Esophagus muscularis mucosa (tissue), 4 donors: ENCODE results near the gene BMP8A. TPM values are rescaled to one million over a fixed set of nuclear protein-coding genes. Genes with fewer than 3 reads are reported as not detected.
"Not testable (repeated sequence)": the region's sequence is repeated elsewhere in the genome, so short reads cannot be mapped to it uniquely, and the experiment has no call there.

Experiments
- DNase-seq: peaks from one replicate; pipeline ENCODE4 v3.0.0-alpha.2; 2017; ENCODE audit errors: extremely low spot score
- H3K27ac ChIP-seq, 4 donors: fragments of 200-600 bp; sonication (generic); replicated peaks in 1 of 4; 1 replicate in 3 of 4; 2 replicates in 1 of 4; pipeline ENCODE4 v1.5.1; 2016 to 2019; ENCODE audit warnings: mild to moderate bottlenecking in 1 of 4
- H3K27me3 ChIP-seq, 4 donors: fragments of 200-600 bp; sonication (generic); one replicate each; pipeline versions ENCODE4 v1.5.1 to v1.6.0; 2016 to 2019
- H3K36me3 ChIP-seq, 4 donors: fragments of 200-600 bp; sonication (generic); one replicate each; pipeline ENCODE4 v1.5.1; 2016 to 2019
- H3K4me1 ChIP-seq, 4 donors: fragments of 200-600 bp; sonication (generic); one replicate each; pipeline ENCODE4 v1.5.1; 2016 to 2019
- H3K4me3 ChIP-seq, 4 donors: fragments of 200-600 bp; sonication (generic); 1 replicate in 2 of 4; 2 replicates in 2 of 4; pipeline ENCODE4 v1.5.1; 2016 to 2019; ENCODE audit warnings: mild to moderate bottlenecking in 4 of 4, moderate library complexity in 1 of 4
- H3K9me3 ChIP-seq, 4 donors: fragments of 200-600 bp; sonication (generic); 1 replicate in 3 of 4; 2 replicates in 1 of 4; pipeline ENCODE4 v1.5.1; 2016 to 2019
- CTCF ChIP-seq, 3 experiments: fragments of 200-600 bp in 2 of 3; fragments of 450-650 bp in 1 of 3; sonication (generic) in 2 of 3; IDR thresholded peaks; one replicate each; pipeline ENCODE4 v1.5.1; 2017 to 2019; ENCODE audit warnings: antibody characterized with exemption in 3 of 3, mild to moderate bottlenecking in 2 of 3, moderate library complexity in 1 of 3
- EP300 ChIP-seq: sonication (generic); formaldehyde crosslinking; IDR thresholded peaks from one replicate; pipeline ENCODE4 v1.6.1; 2017; ENCODE audit warnings: antibody characterized with exemption
- POLR2A ChIP-seq: fragments of 450-650 bp; IDR thresholded peaks from one replicate; pipeline ENCODE4 v1.6.1; 2017; ENCODE audit warnings: antibody characterized with exemption, moderate library complexity, mild to moderate bottlenecking, low read depth
- POLR2AphosphoS5 ChIP-seq, 2 donors: sonication (generic); formaldehyde crosslinking; IDR thresholded peaks; one replicate each; pipeline ENCODE4 v1.6.1; 2017; ENCODE audit warnings: antibody characterized with exemption in 2 of 2
- WGBS: methylation state at CpG from one replicate; pipeline ENCODE4 v1.1.5; 2018; 5-methylcytosine and 5-hydroxymethylcytosine counted together
- intact Hi-C: fragments of 100-400 bp; cut with DNase I; formaldehyde crosslinking; loops from one replicate; pipeline ENCODE4 v1.15.1; 2023
- total RNA-seq, 4 donors: library from RNA; depleted of rRNA; stranded (reverse); fragments of >200 nt; gene quantifications; one replicate each; pipeline versions ENCODE4 v1.1.0 to v1.2.1, GENCODE V29; 2016

BMP8A gene
- total RNA-seq, 4 donors from 2014 or later, result 0.99 to 3.0 (median 2.2) TPM

DNA sequence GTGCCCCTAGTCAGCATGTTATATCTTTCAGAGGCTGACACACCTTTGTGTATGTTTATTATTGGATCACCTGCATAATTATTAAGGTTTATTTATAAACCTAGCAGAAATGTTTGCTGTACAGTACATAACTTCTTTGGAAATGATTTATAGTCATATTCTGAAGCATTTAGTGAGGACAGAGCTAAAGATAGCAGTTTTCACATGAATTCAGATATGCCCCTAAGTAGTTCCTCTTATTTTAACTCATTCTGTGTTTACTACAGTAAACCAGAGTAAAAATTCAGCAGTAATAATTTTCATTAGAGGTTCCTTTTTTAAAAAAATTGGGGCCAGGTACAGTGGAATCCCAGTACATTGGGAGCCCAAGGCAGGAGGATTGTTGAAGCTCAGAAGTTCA lies 21.4 kb upstream of the BMP8A start:
- DNase-seq, result no peak
- H3K27me3 ChIP-seq, result no peaks in the 10 kb centered on the region
- no peak for TF ChIP-seq EP300
- TF ChIP-seq CTCF (IDR thresholded peaks at IDR 0.05), result no peak
- TF ChIP-seq POLR2AphosphoS5 (IDR thresholded peaks at IDR 0.05), result no peak
- TF ChIP-seq POLR2A, result no peak
- peaks cover 0 to 18% (median 11%) of the 10 kb centered on the region in 4 donors for H3K4me1 ChIP-seq
- intact Hi-C loops, result no loop called here
- H3K4me3 ChIP-seq, result no peak overlapping the region
- H3K36me3 ChIP-seq, result peaks cover 56 to 99% (median 88%) of the 10 kb centered on the region in 4 donors
- no peaks in the 10 kb centered on the region for H3K9me3 ChIP-seq
- H3K27ac ChIP-seq, result no peak overlapping the region

DNA sequence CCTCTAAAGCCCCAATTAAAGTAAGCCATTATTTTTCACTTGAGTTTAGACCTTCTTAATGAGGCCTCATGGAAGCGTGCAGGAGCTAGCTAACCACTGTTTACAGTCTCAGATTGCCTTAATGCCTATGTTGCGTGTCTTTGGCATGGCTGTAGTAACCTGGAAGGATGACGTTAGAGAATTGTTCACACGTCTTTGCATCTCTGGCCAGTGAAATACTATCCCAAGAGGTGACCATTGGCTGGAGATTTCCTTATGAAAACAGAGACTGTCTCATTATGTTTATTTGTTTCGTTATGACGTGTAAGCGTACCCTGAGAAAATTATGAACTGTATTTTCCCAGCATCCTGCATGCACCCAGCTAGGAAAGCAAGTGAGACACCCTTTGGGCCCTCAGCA lies 18.6 kb upstream of the BMP8A start:
- intact Hi-C loops, result no loop called here
- TF ChIP-seq EP300 (no peak), POLR2A (no peak), CTCF (IDR thresholded peaks at IDR 0.05) (no peak), POLR2AphosphoS5 (IDR thresholded peaks at IDR 0.05) (no peak)
- Histone ChIP-seq H3K27ac (no peak overlapping the region), H3K27me3 (no peaks in the 10 kb centered on the region), H3K4me1 (peaks cover 0 to 7% (median 0%) of the 10 kb centered on the region in 4 donors), H3K4me3 (no peak overlapping the region), H3K36me3 (peaks cover 49 to 98% (median 83%) of the 10 kb centered on the region in 4 donors), H3K9me3 (no peaks in the 10 kb centered on the region)
- DNase-seq, result no peak
- WGBS, result 83% methylated on average over 7 of the region's 7 CpGs

DNA sequence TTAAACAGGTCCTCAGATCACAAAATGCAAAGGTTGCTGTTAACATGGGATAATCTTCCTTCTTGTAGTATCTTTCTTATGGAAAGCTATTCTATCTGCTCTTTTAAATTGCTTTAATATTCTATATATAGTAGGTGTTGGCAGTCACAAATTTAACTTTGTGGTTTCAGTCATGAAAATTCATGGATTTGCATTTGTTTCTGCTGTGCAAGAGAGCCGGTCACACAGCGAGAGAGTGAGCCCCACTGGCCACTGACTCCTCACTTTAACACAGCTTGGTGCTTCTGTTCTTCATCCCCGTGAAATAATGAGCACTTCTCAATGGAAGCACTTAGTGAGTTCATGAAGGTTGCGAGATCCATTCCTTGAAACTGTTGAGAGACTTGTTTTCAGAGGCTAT lies 18.1 kb upstream of the BMP8A start:
- Histone ChIP-seq H3K36me3 (peaks cover 44 to 98% (median 80%) of the 10 kb centered on the region in 4 donors), H3K9me3 (no peaks in the 10 kb centered on the region), H3K4me3 (no peak overlapping the region), H3K4me1 (peaks cover 0 to 7% (median 0%) of the 10 kb centered on the region in 4 donors), H3K27me3 (no peaks in the 10 kb centered on the region), H3K27ac (no peak overlapping the region)
- WGBS, result 97% methylated on average over 4 of the region's 4 CpGs
- no peak for TF ChIP-seq CTCF (IDR thresholded peaks at IDR 0.05)
- TF ChIP-seq POLR2AphosphoS5 (IDR thresholded peaks at IDR 0.05), result no peak
- no peak for TF ChIP-seq EP300
- TF ChIP-seq POLR2A, result no peak
- intact Hi-C loops, result no loop called here
- no peak for DNase-seq

DNA sequence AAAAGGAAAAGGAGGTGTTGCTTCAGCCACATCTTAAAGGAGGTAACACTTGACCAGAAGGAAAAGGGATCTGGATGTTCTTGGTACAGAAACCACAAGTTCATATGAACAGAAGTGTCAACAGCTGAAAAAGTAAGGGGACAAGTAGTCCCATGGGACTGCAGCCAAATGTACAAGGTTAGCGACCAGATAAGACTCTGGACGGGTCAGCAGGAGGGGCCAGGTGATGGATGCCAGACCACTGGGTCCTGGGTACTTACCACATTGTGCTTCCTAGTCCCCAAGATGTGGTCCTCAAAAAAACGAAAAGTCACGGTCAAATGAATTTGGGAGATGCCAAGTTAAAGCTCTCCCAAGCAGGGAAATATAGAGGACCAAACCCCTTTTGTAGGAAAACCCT lies 16.6 kb upstream of the BMP8A start:
- H3K27me3 ChIP-seq, result no peaks in the 10 kb centered on the region
- intact Hi-C loops, result no loop called here
- H3K36me3 ChIP-seq, result peaks cover 43 to 96% (median 77%) of the 10 kb centered on the region in 4 donors
- no peak overlapping the region for H3K27ac ChIP-seq
- peaks cover 0 to 7% (median 0%) of the 10 kb centered on the region in 4 donors for H3K4me1 ChIP-seq
- no peak for TF ChIP-seq POLR2A
- no peak for TF ChIP-seq POLR2AphosphoS5 (IDR thresholded peaks at IDR 0.05)
- no peak for TF ChIP-seq CTCF (IDR thresholded peaks at IDR 0.05)
- no peak for TF ChIP-seq EP300
- no peak overlapping the region for H3K4me3 ChIP-seq
- WGBS, result 81% methylated on average over 4 of the region's 4 CpGs
- no peak for DNase-seq
- H3K9me3 ChIP-seq, result no peaks in the 10 kb centered on the region

DNA sequence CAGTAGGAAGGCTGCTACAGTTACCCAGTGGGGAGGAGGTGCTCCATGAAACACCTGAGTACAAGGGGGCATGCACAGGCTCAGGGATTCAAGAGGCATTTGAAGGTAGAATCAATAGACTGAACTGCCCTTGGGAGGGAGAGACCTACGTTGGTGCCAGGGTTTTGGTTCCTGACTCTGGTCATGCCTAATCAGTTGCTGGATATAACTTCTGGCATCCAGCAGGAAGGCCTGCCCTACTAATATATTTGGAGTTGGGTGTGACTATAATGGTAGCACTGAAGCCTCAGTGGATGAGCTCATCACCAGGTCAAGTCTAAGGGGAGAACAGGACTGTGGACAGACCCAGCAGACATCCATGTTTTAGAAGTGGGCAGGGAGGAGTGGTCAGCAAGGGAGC lies 15.9 kb upstream of the BMP8A start:
- H3K4me1 ChIP-seq, H3K27me3 ChIP-seq, H3K9me3 ChIP-seq, H3K4me3 ChIP-seq, intact Hi-C loops, H3K27ac ChIP-seq, DNase-seq: not testable (repeated sequence)
- 45% methylated on average over 1 of the region's 1 CpG for WGBS
- peaks cover 43 to 97% (median 77%) of the 10 kb centered on the region in 4 donors for H3K36me3 ChIP-seq
